SJCRH30 (cell line): ENCODE data around the gene INSIG1. TPM values are rescaled to one million over a fixed set of nuclear protein-coding genes. Genes with fewer than 3 reads are reported as not detected.

ENCODE experiments used
- DNase-seq, 2 experiments: peaks; one replicate each; pipeline ENCODE4 v3.0.0-alpha.2; 2015 to 2020
- H3K27ac ChIP-seq: fragments of 250-450 bp; sonication (Bioruptor Pico); 2 replicates; pipeline ENCODE4 v1.5.1; 2020; ENCODE audit warnings: mild to moderate bottlenecking, moderate library complexity
- H3K27me3 ChIP-seq: fragments of 250-450 bp; sonication (Bioruptor Pico); 2 replicates; pipeline ENCODE4 v1.5.1; 2020; ENCODE audit warnings: mild to moderate bottlenecking, moderate library complexity
- H3K36me3 ChIP-seq: fragments of 250-450 bp; sonication (Bioruptor Pico); 2 replicates; pipeline ENCODE4 v1.5.1; 2020; ENCODE audit warnings: mild to moderate bottlenecking, moderate library complexity
- H3K4me1 ChIP-seq: fragments of 250-450 bp; sonication (Bioruptor Pico); 2 replicates; pipeline ENCODE4 v1.5.1; 2020; ENCODE audit warnings: mild to moderate bottlenecking, moderate library complexity
- H3K4me3 ChIP-seq: fragments of 250-450 bp; sonication (Bioruptor Pico); 2 replicates; pipeline ENCODE4 v1.5.1; 2020; ENCODE audit warnings: mild to moderate bottlenecking, moderate library complexity
- H3K9me3 ChIP-seq: fragments of 250-450 bp; sonication (Bioruptor Pico); replicated peaks from 2 replicates; pipeline ENCODE4 v1.5.1; 2020; ENCODE audit warnings: mild to moderate bottlenecking, moderate library complexity
- total RNA-seq: library from RNA; depleted of rRNA; stranded (reverse); fragments of >200 nt; shearing (Covaris generic); gene quantifications from 2 replicates; pipeline ENCODE4 v1.2.3, GENCODE V29; 2014

The INSIG1 gene
- total RNA-seq, 1 experiment from 2014 or later, result 60.9 TPM

DNA sequence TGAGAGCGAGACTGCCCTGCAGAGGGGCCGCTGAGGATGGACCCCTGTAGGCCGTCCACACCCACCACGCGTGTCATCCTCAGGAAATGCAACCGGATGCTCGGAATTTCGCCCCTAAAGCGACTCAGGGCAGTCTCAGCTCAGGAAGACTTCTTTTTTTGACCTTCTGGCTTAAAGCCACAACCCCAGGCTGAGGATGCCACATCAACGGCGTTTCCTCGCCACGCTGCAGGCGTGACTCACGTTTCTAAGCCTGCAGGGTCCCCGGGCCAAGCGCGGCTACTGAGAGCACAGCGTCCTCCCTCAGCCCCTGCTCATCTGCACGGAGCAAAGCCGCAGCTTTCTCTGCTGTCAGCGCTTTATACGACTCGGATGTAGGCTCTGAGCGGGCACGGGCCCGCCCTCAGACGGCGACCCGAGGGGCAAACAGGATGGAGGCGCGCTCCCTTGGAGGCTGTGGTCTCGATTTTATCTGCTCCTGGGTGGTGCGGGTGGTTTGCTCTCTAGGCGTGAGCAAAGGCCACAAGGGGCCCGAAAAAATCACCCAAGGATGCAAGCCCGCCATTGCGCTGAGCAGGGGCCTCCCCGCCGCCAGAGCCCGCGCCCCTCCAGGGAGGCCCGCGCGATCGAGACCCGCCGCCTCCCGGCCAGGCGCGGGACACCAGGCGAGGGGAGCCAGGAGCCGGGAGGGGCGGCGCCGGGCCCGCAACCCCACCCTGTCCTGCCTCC, 726 bp upstream of the INSIG1 start:
- Histone ChIP-seq H3K27me3 (0 out of 2 replicates have a peak, but pooled peaks cover 3% of the 10 kb centered on the region), H3K4me1 (peaks cover 3% of the 10 kb centered on the region; the same call in 1 of the 2 replicates), H3K36me3 (no peaks in the 10 kb centered on the region; the same call in 1 of the 2 replicates), H3K9me3 (no peaks in the 10 kb centered on the region), H3K4me3 (peak overlapping the region; percentile 86), H3K27ac (peak overlapping the region; percentile 66)
- DNase-seq, result peak; percentile 47 to 54

DNA sequence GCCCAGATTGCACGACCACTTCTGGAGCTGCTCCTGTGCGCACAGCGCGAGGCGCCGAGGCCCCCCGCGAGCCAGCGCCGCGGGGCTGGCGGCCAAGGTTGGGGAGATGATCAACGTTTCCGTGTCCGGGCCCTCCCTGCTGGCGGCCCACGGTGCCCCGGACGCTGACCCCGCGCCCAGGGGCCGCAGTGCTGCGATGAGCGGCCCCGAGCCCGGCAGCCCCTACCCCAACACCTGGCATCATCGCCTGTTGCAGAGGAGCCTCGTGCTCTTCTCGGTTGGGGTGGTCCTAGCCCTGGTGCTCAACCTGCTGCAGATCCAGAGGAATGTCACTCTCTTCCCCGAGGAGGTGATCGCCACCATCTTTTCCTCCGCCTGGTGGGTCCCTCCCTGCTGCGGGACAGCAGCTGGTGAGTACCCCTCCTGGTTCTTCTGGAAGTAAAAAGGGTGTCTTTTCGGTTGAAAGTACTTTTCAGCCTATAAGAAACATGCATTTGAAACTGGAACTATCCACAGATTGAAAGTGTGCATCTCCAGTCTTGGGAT, 683 bp downstream of the INSIG1 start:
- Histone ChIP-seq H3K9me3 (no peaks in the 10 kb centered on the region), H3K4me1 (peaks cover 3% of the 10 kb centered on the region; the same call in 1 of the 2 replicates), H3K27ac (peak overlapping the region; percentile 35; the same call in 1 of the 2 replicates), H3K27me3 (0 out of 2 replicates have a peak, but pooled peaks cover 3% of the 10 kb centered on the region), H3K4me3 (peak overlapping the region; percentile 86), H3K36me3 (no peaks in the 10 kb centered on the region; the same call in 1 of the 2 replicates)
- DNase-seq, result peak in 1 of 2 experiments; percentile 34

DNA sequence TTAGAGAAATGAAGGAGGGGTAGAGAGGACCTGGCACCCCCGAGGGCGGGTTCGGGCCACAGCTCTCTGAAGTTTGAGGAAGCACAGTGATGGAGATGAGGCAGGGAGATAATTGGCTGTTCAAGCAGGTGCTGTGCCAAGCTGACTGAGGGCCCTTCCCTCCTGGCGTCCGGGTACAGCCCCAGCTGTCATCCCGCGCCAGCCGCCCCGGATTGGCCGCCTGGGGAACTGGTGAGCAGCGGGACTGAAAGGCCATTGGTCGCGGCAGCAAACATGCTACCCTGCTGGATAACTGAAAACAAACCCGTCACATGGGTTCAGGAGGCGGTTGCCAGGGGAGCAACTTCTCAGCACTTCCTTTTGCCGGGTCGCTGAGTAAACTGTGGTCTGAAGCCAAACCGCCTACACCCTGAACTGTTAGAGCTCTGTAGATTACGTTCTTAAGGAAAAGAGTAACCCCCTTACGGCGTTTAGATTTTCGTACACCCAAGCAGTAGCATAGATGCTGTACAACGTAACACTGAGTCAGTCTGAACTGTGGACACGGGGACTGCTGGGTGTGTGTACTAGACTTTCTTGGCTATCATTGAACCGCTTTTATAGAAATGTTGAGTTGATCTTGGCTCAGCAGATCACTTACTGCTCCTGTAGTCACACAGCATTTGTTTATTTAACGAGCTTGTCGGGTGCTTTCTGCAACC, 1.3 kb downstream of the INSIG1 start:
- Histone ChIP-seq H3K27ac (no peak overlapping the region), H3K4me1 (peaks cover 3% of the 10 kb centered on the region; the same call in 1 of the 2 replicates), H3K9me3 (no peaks in the 10 kb centered on the region), H3K36me3 (peaks cover under 1% of the 10 kb centered on the region), H3K4me3 (peak overlapping the region; percentile 86), H3K27me3 (0 out of 2 replicates have a peak, but pooled peaks cover 3% of the 10 kb centered on the region)
- DNase-seq, result peak; percentile 90 to 93

DNA sequence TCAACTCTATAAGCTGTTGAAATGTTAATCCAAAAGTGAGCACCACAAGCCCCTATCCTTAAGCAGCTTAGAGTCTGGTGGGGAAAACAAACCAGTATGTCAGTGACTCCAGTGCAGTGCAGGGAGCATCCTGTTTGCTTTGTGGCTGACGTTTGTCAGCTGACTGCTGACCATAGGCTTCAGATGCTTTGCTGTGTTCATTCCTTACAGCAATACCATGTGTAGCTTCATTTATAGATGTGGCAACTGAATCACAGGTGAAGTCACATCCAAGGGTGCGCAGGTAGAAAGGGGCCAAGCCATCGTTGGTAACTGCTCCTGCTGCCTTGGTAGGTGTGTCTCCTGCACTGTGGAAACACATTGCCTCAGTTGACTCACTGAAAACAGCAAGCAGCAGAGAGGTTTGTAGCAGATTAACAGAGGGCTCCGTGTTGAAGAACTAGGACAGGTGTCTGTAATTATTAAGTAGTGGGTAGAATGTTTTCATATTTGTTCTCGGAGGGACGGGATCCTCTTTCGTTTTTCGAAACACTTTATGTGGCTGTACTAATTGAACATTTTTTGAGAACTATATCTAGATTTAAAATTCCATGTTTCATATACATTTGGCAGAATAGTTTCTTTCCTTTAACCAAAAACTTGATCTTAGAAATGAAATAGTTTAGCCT, 2.0 kb downstream of the INSIG1 start:
- Histone ChIP-seq H3K36me3 (peaks cover 7% of the 10 kb centered on the region), H3K4me3 (peak overlapping the region; percentile 86), H3K4me1 (peaks cover 3% of the 10 kb centered on the region; the same call in 1 of the 2 replicates), H3K9me3 (no peaks in the 10 kb centered on the region), H3K27ac (no peak overlapping the region), H3K27me3 (no peaks in the 10 kb centered on the region)
- peak in 1 of 2 experiments; percentile 37 for DNase-seq

DNA sequence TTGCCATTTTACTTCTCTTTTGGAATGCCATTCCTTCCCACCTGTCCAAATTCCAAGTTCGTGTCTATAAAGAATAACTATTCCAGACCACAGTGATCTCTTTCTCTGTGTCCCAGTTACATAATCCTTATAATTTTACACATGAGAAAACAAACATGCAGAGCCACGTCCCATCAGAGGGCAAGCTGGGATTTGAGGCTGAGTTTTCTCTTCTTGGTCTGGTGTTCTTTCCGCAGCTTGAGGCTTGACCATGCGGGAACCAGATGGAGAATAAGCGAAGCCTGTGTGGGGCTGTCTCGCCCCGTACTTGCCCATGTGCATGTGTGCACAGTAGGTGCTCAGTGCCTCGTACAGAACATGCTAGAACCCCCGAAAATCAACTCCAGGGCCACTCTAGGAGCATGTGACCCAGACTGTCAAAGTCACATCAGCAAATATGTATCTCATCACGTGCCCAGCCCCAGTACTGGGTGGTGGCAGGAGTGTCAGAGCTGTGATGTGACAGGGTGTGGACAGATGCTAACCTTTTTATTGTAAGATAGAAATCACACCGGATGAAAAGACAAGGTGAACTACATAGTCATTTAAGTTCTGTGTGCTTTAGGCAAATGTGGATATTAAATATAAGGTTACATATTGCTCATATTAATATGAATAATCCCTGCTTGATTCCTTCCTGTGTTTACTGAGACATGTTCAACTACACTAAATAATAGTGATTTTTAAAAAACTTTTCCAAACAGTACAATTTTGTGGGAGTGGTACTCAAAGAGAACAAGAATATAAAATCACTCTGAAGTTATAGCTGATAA, 3.2 kb downstream of the INSIG1 start:
- Histone ChIP-seq H3K4me3 (no peak overlapping the region), H3K36me3 (peaks cover 7% of the 10 kb centered on the region), H3K27me3 (no peaks in the 10 kb centered on the region), H3K9me3 (no peaks in the 10 kb centered on the region), H3K4me1 (peaks cover 3% of the 10 kb centered on the region; the same call in 1 of the 2 replicates), H3K27ac (no peak overlapping the region)
- DNase-seq, result no peak

DNA sequence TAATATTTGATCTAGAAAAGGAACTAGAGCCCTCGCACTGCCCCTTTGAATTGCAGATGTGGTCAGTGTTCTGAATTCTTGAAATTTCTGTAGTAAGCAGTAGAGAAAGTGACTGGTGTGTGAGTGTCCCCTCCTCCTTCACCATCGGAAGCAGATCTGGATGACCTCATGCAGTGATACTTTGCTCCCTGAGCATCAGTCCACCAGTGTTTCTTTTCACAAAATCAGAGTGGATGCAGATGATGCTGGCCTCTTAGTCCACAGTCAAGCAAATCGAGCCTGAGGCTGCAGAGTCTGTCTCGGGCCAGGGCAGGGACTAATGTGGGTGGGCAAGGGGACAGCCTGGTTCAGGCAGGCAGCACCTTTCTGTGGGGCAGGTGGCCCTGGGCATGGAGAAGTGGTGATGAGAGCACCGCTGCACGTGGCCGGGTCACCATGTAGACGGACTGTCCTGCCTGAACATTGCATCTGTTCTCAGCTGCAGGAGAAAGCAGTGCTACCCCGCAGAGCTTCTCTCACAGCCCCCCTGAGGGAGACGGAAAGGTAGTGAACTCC, 5.4 kb downstream of the INSIG1 start:
- peaks cover 3% of the 10 kb centered on the region; the same call in 1 of the 2 replicates for H3K4me1 ChIP-seq
- H3K4me3 ChIP-seq, result no peak overlapping the region
- H3K27ac ChIP-seq, result no peak overlapping the region
- no peaks in the 10 kb centered on the region for H3K9me3 ChIP-seq
- no peak for DNase-seq
- peaks cover 7% of the 10 kb centered on the region for H3K36me3 ChIP-seq
- no peaks in the 10 kb centered on the region for H3K27me3 ChIP-seq

DNA sequence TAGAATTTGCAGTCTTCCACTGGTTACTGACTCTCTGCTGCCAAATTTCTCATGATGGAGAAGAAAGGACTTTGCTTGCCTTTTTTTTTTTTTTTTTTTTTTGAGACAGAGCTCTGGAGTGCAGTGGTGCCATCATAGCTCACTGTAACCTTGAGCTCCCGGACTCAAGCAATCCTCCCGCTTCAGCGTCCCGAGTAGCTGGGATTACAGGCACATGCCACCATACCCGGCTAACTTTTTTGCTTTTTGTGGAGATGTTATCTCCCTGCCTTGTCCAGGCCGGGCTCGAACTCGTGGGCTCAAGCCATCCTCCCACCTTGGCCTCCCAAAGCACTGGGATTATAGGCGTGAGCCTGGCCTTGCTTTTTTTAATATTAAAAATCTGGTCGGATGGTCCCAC, 6.2 kb downstream of the INSIG1 start:
- Histone ChIP-seq H3K4me1 (peaks cover 3% of the 10 kb centered on the region; the same call in 1 of the 2 replicates), H3K27ac (no peak overlapping the region), H3K27me3 (no peaks in the 10 kb centered on the region), H3K36me3 (peaks cover 7% of the 10 kb centered on the region), H3K9me3 (no peaks in the 10 kb centered on the region), H3K4me3 (no peak overlapping the region)
- no peak for DNase-seq

DNA sequence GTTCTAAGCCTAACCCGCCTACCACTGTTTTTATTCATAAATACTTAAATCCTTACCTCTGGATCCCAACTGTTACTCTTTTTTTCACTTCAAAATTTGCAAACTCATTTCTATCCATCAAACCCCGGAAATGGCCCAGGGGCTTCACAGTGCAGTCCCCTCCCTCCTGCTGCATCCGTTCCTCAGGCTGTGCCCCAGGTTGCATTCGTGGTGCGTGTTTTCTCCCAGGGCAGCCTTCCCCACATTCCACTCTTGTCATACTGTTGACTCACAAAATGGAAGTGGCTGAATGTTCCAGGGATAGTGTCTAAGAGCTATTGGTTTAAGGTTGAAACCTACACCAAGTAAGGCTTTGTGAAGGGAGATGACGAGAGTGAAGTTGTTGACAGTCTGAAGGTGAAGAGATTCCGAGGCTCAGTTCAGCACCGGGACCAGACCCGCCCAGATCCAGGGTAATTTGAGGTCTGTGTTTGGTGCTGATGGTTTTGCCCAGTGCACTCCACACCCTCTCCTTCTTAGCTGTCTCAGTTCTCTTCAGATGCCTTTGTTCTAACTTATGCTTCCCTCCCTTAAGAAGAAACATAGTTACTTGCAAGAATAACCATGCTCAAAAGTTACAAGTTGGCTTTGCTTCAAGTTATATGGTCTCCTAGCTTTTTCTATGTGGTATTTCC, 7.7 kb downstream of the INSIG1 start:
- H3K27me3 ChIP-seq, result no peaks in the 10 kb centered on the region
- no peaks in the 10 kb centered on the region for H3K4me1 ChIP-seq
- H3K27ac ChIP-seq, result no peak overlapping the region
- H3K9me3 ChIP-seq, result no peaks in the 10 kb centered on the region
- no peak overlapping the region for H3K4me3 ChIP-seq
- DNase-seq, result no peak
- H3K36me3 ChIP-seq, result peaks cover 17% of the 10 kb centered on the region

DNA sequence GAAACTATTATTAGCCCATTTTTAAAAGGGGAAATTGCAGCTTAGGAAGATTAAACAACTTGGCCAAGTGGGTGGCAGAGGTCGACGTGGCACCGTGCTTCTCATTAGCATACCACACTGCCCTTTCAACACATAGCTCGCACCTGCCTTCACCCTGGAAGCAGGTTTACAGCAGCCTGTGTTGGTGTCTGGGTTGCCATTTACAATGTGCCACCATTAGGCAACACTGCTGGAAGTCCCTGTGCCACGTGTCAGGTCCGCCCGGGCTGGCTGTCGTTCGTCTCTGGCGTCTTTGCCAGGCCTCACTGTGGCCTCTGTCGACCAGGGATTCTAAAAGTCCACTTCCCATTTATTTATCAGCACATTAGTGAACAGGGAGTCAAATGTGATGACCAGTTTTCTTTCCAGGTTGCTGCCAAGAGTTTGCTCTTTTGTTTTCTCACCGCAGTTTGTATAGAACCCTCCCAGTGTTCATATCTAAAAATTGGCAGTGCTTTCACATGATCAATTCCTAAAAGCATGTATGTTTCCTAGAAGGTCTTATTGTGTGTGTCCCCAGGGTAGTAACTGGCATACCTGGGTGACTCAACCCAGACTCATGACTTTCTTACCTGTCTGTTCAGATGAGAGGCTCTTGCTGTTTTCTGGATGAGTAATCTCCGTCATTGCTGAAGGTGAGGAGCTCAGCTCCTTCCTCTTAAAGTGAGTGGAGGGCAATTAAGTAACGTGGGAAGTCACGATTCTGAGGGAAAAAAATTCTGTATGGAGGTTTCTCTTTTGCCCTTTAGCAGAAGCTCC, 9.2 kb downstream of the INSIG1 start:
- Histone ChIP-seq H3K27ac (no peak overlapping the region), H3K4me1 (no peaks in the 10 kb centered on the region), H3K9me3 (no peaks in the 10 kb centered on the region), H3K4me3 (no peak overlapping the region), H3K36me3 (peaks cover 19% of the 10 kb centered on the region), H3K27me3 (no peaks in the 10 kb centered on the region)
- no peak for DNase-seq

DNA sequence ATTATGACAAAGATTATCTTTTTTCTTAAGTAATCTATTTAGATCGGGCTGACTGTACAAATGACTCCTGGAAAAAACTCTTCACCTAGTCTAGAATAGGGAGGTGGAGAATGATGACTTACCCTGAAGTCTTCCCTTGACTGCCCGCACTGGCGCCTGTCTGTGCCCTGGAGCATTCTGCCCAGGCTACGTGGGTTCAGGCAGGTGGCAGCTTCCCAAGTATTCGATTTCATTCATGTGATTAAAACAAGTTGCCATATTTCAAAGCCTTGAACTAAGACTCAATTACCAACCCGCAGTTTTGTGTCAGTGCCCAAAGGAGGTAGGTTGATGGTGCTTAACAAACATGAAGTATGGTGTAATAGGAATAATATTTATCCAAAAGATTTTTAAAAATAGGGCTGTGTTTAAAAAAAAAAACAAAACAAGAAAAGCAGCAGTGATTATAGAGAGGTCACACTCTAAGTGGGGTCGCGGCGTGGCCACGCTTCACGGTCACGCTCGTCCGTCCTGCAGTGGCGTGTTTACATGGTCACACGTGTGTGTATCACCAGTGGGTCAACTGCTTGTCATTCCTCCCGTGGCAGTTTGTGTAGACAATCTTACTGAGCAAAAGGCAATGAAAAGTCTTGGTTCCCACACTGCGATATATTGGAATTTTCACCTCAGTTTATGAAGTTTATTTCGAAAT, 10.8 kb downstream of the INSIG1 start:
- no peak overlapping the region for H3K4me3 ChIP-seq

DNA sequence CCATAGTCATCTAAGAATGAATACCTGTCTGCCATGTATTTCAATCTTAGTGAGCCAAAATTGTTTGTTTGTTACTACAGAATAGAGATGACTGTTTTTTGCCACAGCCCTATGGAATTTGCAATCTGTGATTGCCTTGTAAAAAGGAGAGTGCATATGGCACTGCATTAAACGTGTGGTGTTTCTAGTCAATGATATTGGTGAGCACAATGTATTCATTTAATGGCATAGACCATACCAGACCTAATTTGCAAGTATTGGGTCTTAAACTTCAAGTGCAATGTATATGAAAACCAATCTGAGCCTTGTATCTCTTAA, 11.3 kb downstream of the INSIG1 start:
- no peaks in the 10 kb centered on the region for H3K4me1 ChIP-seq
- DNase-seq, result no peak
- no peak overlapping the region for H3K4me3 ChIP-seq
- no peaks in the 10 kb centered on the region for H3K9me3 ChIP-seq
- no peaks in the 10 kb centered on the region for H3K27me3 ChIP-seq
- H3K27ac ChIP-seq, result no peak overlapping the region
- peaks cover 19% of the 10 kb centered on the region for H3K36me3 ChIP-seq

More for the DNA sequence above, 10.8 kb downstream of the INSIG1 start:
- Histone ChIP-seq H3K36me3 (peaks cover 19% of the 10 kb centered on the region), H3K27ac (no peak overlapping the region), H3K27me3 (no peaks in the 10 kb centered on the region), H3K4me1 (no peaks in the 10 kb centered on the region), H3K9me3 (no peaks in the 10 kb centered on the region)
- no peak for DNase-seq

DNA sequence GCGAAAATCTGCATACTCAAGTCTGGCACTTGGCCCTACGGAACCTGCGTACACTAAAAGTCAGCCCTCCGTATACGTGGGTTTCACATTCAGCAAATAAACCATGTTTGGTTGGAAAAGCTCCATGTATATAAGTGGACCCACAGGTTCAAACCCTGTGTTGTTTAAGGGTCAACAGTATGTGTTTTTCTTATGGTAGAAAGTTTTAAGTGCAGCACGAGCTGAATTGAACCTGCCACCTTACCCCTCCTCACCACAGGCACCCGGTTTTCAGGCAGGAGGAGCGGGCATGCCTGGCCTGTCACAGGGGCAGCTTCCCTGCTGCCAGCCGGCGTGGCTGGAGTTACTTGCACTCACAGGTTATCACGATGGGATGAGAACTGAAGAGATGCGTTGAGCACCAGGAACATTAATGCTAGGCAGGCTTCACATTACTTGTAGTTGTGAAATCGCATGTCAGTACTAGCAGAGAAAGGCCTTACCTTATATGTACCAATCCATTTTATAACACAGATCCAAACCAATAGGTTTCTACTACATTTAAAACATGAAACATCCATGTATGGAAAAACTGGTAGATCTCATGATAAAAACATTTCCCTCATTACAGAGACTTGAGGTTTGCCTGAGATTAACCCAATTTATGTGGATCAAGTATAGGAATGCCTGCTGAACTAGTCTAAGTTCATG, 12.9 kb downstream of the INSIG1 start:
- H3K4me1 ChIP-seq, result no peaks in the 10 kb centered on the region
- H3K36me3 ChIP-seq, result peaks cover 12% of the 10 kb centered on the region; the same call in 1 of the 2 replicates
- no peak overlapping the region for H3K4me3 ChIP-seq
- H3K9me3 ChIP-seq, result no peaks in the 10 kb centered on the region
- no peak overlapping the region for H3K27ac ChIP-seq
- H3K27me3 ChIP-seq, result no peaks in the 10 kb centered on the region
- no peak for DNase-seq
